ENCODE measurements around the gene FXYD6.

DNA sequence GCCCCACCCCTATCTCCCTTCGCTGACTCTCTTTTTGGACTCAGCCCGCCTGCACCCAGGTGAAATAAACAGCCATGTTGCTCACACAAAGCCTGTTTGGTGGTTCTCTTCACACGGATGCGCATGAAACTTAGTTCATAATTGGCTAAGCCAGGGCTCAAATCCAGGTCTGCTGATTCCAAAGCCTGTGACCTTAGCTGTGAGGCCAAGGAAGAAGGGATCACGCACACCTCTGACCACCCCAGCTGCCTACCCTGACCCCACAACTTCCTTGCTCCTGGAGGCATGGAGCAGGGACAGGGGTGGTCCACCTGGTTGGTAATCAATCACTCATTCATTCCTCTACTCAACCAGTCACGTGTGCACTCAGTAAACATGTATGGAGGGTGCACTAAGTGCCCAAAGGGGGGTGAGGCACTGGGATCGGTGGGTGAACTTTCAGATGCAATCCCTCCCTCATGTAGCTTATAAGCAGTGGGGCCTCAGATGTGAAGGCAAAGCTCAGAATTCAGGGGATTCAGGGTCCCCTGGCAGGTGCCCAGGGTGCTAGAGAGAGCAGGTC is 62.2 kb downstream of the FXYD6 start:
- TF ChIP-seq JUN (IDR thresholded peaks at IDR 0.05), result no peak
- TF ChIP-seq, protein P1, sequence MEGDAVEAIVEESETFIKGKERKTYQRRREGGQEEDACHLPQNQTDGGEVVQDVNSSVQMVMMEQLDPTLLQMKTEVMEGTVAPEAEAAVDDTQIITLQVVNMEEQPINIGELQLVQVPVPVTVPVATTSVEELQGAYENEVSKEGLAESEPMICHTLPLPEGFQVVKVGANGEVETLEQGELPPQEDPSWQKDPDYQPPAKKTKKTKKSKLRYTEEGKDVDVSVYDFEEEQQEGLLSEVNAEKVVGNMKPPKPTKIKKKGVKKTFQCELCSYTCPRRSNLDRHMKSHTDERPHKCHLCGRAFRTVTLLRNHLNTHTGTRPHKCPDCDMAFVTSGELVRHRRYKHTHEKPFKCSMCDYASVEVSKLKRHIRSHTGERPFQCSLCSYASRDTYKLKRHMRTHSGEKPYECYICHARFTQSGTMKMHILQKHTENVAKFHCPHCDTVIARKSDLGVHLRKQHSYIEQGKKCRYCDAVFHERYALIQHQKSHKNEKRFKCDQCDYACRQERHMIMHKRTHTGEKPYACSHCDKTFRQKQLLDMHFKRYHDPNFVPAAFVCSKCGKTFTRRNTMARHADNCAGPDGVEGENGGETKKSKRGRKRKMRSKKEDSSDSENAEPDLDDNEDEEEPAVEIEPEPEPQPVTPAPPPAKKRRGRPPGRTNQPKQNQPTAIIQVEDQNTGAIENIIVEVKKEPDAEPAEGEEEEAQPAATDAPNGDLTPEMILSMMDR (IDR thresholded peaks at IDR 0.05), result no peak
- TF ChIP-seq POLR2AphosphoS2 (conservative IDR thresholded peaks at IDR 0.05; ENCODE audit: low read length), result no peak
- no peak for TF ChIP-seq SREBF2 (IDR thresholded peaks at IDR 0.05)
- TF ChIP-seq CEBPB (IDR thresholded peaks at IDR 0.05), result no peak
- TF ChIP-seq TP53 (CRISPR knock-in tag; IDR thresholded peaks at IDR 0.05), result no peak
- no peak for TF ChIP-seq RAD21 (conservative IDR thresholded peaks at IDR 0.05 in 1 of 2, IDR thresholded peaks at IDR 0.05 in 1 of 2)
- no peak for TF ChIP-seq NPAS2 (CRISPR knock-in tag; IDR thresholded peaks at IDR 0.05; ENCODE audit: borderline replicate concordance)
